HG03442 (cell line): ENCODE measurements around the gene TRUB2.
"Not testable (repeated sequence)": the region's sequence is repeated elsewhere in the genome, so short reads cannot be mapped to it uniquely, and the experiment has no call there.

Experiments used
- ATAC-seq: cut with Tn5 transposase; IDR thresholded peaks from one replicate; pipeline ENCODE4 v1.9.1; 2021; ENCODE audit warnings: mild to moderate bottlenecking, moderate library complexity; ENCODE audit not compliant: unreplicated experiment

TRUB2 gene

GRCh38 chr9:128340691-128341434, 18.6 kb upstream of the TRUB2 start:
- peak; percentile 33 for ATAC-seq

GRCh38 chr9:128339761-128340690, 17.8 kb upstream of the TRUB2 start, which contains the start of gene SLC27A4:
Gene SLC27A4, plus strand, starts transcription at chr9:128340527. Its CDS starts 2,606 bp downstream, at chr9:128343133.
- peak; percentile 69 for ATAC-seq

GRCh38 chr9:128338852-128339614, 16.8 kb upstream of the TRUB2 start:
- ATAC-seq: not testable (repeated sequence)

GRCh38 chr9:128337936-128338335, 15.7 kb upstream of the TRUB2 start:
- ATAC-seq: no peak

DNA sequence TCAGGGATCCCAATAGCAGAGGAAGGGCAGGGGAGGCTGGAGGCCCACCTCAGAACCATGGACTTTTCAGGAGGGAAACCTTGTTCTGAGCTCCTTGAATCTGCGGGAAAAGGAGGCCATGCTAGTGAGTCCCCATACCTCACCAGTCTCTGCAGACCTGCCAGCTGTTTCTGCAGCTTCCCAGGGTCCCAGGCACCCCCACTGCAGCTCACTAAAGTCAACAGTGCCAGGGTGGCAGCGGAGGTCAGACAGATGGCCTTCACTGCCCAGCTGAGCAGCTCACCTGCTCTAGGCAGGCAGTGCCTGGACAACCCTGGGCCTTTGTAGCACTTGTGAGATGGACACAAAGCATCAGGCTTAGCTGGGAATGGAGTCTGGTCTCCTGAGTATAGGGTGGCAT, 13.7 kb upstream of the TRUB2 start:
- no peak for ATAC-seq

GRCh38 chr9:128335161-128335560, 12.9 kb upstream of the TRUB2 start:
- no peak for ATAC-seq

GRCh38 chr9:128333451-128333869, 11.2 kb upstream of the TRUB2 start:
- no peak for ATAC-seq

GRCh38 chr9:128325629-128326028, 3.4 kb upstream of the TRUB2 start:
- no peak for ATAC-seq

- ATAC-seq: no peak
These were observed 2.2 kb upstream of the TRUB2 start for GRCh38 chr9:128324401-128324800.

DNA sequence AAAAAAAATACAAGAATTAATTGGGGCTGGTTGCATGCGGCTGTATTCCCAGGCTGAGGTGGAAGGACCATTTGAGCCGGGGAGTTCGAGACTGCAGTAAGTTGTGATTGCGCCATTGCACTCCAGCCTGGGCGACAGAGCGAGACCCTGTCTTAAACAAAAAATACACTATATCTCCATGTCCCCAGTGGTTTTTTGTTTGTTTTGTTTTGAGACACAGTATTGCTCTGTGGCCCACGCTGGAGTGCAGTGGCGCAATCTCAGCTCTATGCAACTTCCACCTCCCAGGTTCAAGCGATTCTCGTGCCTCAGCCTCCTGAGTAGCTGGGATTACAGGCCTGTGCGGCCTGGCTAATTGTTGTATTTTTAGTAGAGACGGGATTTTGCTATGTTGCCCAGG, 1.5 kb upstream of the TRUB2 start:
- ATAC-seq: no peak

DNA sequence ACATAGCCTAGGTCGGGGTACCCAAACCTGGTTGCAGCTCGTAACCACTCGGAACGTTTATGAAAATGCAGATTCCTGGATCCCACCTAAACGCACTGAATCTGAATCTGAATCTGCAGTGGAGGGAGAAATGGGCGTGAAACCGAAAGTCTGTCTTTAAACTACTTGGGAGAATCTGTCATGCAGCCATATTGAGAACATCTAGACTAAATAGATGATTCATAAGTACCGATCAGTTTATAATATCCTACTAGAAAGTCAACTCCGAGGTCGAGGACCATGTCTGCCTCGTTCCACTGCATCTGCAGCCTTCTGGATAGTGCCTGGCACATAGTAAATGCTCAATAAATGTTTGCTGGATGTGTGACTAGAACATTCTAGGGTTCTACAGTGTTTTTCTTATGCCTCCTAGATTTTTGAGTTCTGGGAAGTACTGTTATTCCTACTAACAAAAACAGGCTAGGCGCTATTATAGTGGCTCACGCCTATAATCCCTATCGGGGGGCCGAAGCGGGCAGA, 1.0 kb upstream of the TRUB2 start:
- ATAC-seq: no peak

DNA sequence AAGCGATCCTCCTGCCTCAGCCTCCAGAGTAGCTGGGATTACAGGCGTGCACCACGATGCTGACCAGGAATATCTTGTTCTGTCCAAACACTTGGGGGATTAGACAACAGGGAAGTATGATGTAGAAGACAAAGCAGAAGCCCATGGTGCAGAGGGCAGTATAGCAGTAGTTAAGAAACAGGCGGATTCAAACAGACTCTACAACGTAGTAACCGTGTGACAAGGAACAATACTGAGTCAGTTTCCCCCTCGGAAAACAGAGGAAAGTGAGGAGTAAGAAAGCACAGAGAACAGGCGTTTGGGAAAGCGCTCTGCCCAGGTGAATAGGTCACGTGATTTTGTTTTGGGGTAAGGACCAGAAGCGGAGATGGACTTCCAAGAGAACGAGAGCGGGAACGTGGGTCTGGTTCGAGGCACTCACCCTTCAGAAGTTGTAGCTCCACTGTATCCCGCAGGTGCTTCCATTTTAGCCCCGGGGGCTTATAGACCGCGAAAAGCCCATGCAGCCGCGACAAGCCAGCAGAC, 306 bp downstream of the TRUB2 start:
- ATAC-seq: peak; percentile 3

DNA sequence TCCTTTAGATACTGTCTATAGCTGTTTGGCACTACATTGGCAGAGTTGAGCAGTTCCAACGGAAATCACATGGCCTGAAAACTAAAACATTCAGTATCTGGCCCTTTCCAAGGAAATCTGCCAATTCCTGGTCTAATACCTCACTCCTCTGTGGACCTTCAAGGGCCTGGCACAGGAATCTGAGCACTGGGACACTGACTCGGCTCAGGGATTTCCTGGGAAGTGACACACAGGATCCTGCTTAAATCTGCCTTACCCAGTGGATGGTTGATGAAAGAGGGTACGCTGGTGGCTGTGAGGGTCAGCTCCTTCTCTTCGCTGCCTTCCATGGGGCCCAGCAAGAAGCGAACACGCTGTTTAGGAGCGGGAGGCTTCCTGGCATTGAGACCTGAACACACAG, 904 bp downstream of the TRUB2 start:
- no peak for ATAC-seq

DNA sequence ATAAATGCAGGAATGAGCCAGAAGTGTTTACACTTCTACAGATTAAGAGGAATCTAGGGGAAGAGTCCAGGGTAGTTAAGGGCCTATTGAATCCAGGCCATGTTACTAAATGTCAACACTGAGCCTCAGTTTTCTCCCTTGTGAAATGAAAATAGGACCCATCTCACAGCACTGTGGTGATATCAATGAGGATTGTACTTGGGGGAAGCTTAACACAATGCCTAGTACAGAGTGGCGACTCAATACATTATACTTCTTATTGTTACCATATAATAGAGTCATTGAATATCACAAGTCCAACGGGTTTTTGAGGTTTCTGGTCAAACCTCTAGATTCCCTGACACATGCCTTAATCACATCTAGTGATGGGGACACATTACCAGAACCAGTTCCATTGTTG, 4.6 kb downstream of the TRUB2 start:
- ATAC-seq: no peak

DNA sequence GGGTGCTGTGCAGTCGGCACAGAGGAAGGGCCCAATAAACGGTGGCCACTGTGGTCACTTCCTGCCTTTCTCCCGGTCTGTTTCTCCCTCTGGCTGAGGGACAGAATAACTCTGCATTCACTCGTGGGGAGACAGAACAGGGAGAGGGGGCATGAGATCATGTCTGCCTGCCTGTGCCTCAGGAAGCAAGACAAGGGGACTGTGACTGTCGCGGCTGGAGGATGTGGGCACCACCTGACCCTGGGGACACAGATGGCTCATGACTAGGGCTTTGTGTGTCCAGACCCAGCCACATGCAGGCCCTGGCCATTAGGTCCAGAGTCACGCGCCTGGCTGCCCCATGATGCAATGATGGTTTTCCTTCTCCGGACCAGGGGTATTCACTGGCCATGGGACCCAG, 5.8 kb downstream of the TRUB2 start:
- no peak for ATAC-seq

DNA sequence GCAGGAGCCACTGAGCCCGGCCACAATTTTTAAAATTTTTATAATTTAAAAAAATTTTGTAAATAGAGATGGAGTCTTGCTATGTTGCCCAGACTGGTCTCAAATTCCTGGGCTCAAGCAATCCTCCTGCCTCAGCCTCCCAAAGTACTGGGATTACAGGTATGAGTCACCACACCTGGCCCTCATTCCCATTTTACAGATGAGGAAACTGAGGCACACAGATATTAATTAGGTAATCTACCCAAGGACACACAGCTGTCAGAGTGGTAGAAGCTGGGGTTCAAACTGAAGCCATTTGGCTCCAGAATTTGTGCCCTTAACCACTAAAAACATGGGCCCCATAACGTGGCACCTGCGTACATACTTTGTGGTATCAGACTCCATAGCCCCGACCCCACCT, 7.5 kb downstream of the TRUB2 start:
- no peak for ATAC-seq

GRCh38 chr9:128310461-128310860, 11.8 kb downstream of the TRUB2 start:
- no peak for ATAC-seq

DNA sequence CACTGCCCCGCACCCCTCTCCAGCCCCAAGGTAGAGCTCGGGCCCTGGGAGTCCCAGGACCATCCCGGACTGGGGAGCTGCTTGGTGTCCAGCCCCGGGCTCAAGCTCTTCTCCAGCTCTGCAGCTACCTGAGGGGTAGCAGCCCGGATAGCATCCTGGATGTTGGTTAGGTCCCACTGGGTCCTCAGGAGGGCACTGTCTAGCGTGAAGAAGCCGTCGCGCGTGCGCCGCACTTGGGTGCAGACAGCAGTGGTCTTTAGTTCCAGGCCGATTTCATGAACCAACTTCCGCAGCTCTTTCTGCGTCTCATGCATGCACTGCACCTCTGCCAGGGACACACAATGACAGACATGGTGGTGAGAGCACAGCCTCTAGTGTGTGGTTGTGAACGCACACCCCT, 12.7 kb downstream of the TRUB2 start:
- no peak for ATAC-seq

GRCh38 chr9:128304971-128305288, 17.3 kb downstream of the TRUB2 start:
- no peak for ATAC-seq

DNA sequence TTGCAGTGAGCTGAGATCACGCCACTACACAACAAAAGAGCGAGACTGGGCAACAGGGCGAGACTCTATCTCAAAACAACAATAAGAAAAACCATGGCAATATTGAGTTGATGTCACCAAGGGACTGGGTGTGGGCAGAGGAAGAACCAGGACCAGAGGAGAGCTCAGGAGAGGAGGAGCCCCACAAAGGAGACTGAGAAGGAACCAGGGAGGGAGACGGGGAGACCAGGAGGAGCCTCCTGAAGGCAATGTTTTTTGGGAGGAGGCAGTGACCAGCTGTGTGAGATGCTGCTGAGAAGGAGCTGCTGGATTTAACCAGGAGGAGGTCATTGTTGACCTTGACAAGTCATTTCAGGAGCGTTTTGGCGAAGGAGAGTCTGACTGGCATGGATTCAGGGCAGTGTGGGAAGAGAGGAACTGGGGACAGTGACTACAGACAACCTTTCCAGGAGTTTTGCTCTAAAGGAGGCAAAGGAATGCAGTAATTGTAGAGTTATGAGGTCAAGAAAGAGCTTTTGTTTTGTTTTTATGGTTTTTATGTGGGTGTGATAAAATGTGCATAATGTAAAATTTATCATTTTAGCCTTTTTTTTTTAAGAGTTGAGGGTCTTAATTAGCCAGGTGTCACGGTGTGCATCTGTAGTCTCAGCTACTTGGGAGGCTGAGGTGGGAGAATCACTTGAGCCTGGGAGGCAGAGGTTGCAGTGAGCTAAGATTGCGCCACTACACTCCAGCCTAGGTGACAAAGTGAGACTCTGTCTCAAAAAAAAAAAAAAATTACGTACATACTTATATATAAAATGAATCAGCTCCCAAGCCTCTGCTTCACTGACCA, 17.9 kb downstream of the TRUB2 start:
- no peak for ATAC-seq
